Nucleus accumbens (tissue), 56 donors: Measurements from ENCODE around the gene HIPK2.
A peak's percentile ranks its signal among the peaks of the same experiment; 100 is the strongest.

Experiments
- DNase-seq, 56 donors: peaks; one replicate each; lab custom pipeline; 2025; lab: John Stamatoyannopoulos, UW

HIPK2 gene

GRCh38 chr7:139753693-139754111, 24.1 kb downstream of the HIPK2 start:
- no peak for DNase-seq

- DNase-seq = no peak
These were observed 24.6 kb downstream of the HIPK2 start for GRCh38 chr7:139753081-139753692.

GRCh38 chr7:139752604-139753003, 25.2 kb downstream of the HIPK2 start:
- DNase-seq = no peak

- DNase-seq = no peak
These were observed 25.6 kb downstream of the HIPK2 start for GRCh38 chr7:139752148-139752547.

GRCh38 chr7:139750459-139751095, 27.2 kb downstream of the HIPK2 start:
- DNase-seq = no peak

GRCh38 chr7:139749545-139749944, 28.3 kb downstream of the HIPK2 start:
- DNase-seq = no peak

GRCh38 chr7:139748941-139749340, 28.9 kb downstream of the HIPK2 start:
- DNase-seq = no peak

GRCh38 chr7:139748373-139748765, 29.4 kb downstream of the HIPK2 start:
- DNase-seq = no peak

- DNase-seq = peak in 3 of 56 donors; percentile 18 to 25 (median 22)
These were observed 30.0 kb downstream of the HIPK2 start for GRCh38 chr7:139747662-139748372.

- DNase-seq = no peak
These were observed 31.1 kb downstream of the HIPK2 start for GRCh38 chr7:139746652-139747051.

- peak in 2 of 56 donors; percentile 19 to 24 for DNase-seq
These were observed 32.1 kb downstream of the HIPK2 start for GRCh38 chr7:139745678-139746143.

GRCh38 chr7:139744768-139745677, 32.8 kb downstream of the HIPK2 start:
- DNase-seq = no peak

- DNase-seq = no peak
These were observed 33.6 kb downstream of the HIPK2 start for GRCh38 chr7:139743967-139744767.

GRCh38 chr7:139743267-139743966, 34.4 kb downstream of the HIPK2 start:
- DNase-seq = no peak

- DNase-seq = no peak
These were observed 35.9 kb downstream of the HIPK2 start for GRCh38 chr7:139741789-139742344.

GRCh38 chr7:139741239-139741638, 36.6 kb downstream of the HIPK2 start:
- DNase-seq = no peak

- DNase-seq = peak in 53 of 56 donors; percentile 25 to 90 (median 74)
These were observed 37.8 kb downstream of the HIPK2 start for GRCh38 chr7:139739863-139740597.

GRCh38 chr7:139738772-139739171, 39.0 kb downstream of the HIPK2 start:
- no peak for DNase-seq
